Type B pancreatic cell (in vitro differentiated cells): ENCODE results near the gene HOXA4. TPM values are rescaled to one million over a fixed set of nuclear protein-coding genes. Genes with fewer than 3 reads are reported as not detected.

Experiments
- DNase-seq: peaks from one replicate; pipeline ENCODE4 v3.0.0; 2021; ENCODE audit warnings: mixed read lengths; ENCODE audit not compliant: unreplicated experiment; ENCODE audit errors: extremely low spot score
- H3K27ac Mint-ChIP-seq: 2 replicates; pipeline ENCODE4 v1.8.0; 2021; ENCODE audit warnings: mild to moderate bottlenecking, mixed read lengths
- H3K27me3 Mint-ChIP-seq: 2 replicates; pipeline ENCODE4 v1.8.0; 2021; ENCODE audit warnings: mixed read lengths
- H3K36me3 Mint-ChIP-seq: 2 replicates; pipeline ENCODE4 v1.8.0; 2021; ENCODE audit warnings: mixed read lengths
- H3K4me1 Mint-ChIP-seq: one replicate; pipeline ENCODE4 v1.8.0; 2021; ENCODE audit warnings: mixed read lengths; ENCODE audit not compliant: unreplicated experiment
- H3K4me3 Mint-ChIP-seq: 2 replicates; pipeline ENCODE4 v1.8.0; 2021; ENCODE audit warnings: mild to moderate bottlenecking, mixed read lengths
- H3K9me3 Mint-ChIP-seq: 2 replicates; pipeline ENCODE4 v1.8.0; 2021; ENCODE audit warnings: mixed read lengths
- CTCF ChIP-seq: fragments of 200-600 bp; sonication (generic); conservative IDR thresholded peaks from 2 replicates; pipeline ENCODE4 v1.5.0; 2021; ENCODE audit warnings: antibody characterized with exemption, mild to moderate bottlenecking
- total RNA-seq: library from RNA; stranded (reverse); gene quantifications from 2 replicates; pipeline ENCODE4 v1.2.1, GENCODE V29; 2021; ENCODE audit warnings: low replicate concordance

HOXA4 gene
- total RNA-seq, 1 donor from 2014 or later, result 28.5 TPM

GRCh38 chr7:27149842-27150567 is 19.4 kb upstream of the HOXA4 start:
- no peak for TF ChIP-seq CTCF
- no peaks in the 10 kb centered on the region for H3K9me3 Mint-ChIP-seq
- peaks cover 84% of the 10 kb centered on the region for H3K27me3 Mint-ChIP-seq
- peak overlapping the region; percentile 91 for H3K4me3 Mint-ChIP-seq
- H3K36me3 Mint-ChIP-seq, result peaks cover 18% of the 10 kb centered on the region
- no peak for DNase-seq
- H3K4me1 Mint-ChIP-seq, result peaks cover 30% of the 10 kb centered on the region
- H3K27ac Mint-ChIP-seq, result peak overlapping the region; percentile 65

- H3K27ac Mint-ChIP-seq, result peak overlapping the region; percentile 88
- no peak for DNase-seq
- no peak for TF ChIP-seq CTCF
- no peaks in the 10 kb centered on the region for H3K9me3 Mint-ChIP-seq
- H3K4me1 Mint-ChIP-seq, result peaks cover 31% of the 10 kb centered on the region
- peaks cover 15% of the 10 kb centered on the region for H3K36me3 Mint-ChIP-seq
- H3K4me3 Mint-ChIP-seq, result peak overlapping the region; percentile 91
- H3K27me3 Mint-ChIP-seq, result peaks cover 82% of the 10 kb centered on the region
Measured at GRCh38 chr7:27148756-27149641, 18.4 kb upstream of the HOXA4 start.

- Mint-ChIP-seq H3K36me3 (peaks cover 14% of the 10 kb centered on the region), H3K4me1 (peaks cover 34% of the 10 kb centered on the region), H3K9me3 (no peaks in the 10 kb centered on the region), H3K27me3 (peaks cover 80% of the 10 kb centered on the region), H3K4me3 (peak overlapping the region; percentile 91), H3K27ac (peak overlapping the region; percentile 88)
- no peak for TF ChIP-seq CTCF
- no peak for DNase-seq
Measured at GRCh38 chr7:27148031-27148755, 17.6 kb upstream of the HOXA4 start.

- Mint-ChIP-seq H3K4me1 (peaks cover 34% of the 10 kb centered on the region), H3K27me3 (peaks cover 78% of the 10 kb centered on the region), H3K4me3 (peak within 1 kb of the TSS; percentile 99), H3K9me3 (no peaks in the 10 kb centered on the region), H3K36me3 (peaks cover 17% of the 10 kb centered on the region), H3K27ac (peak within 1 kb of the TSS; percentile 88)
- DNase-seq, result peak; percentile 76
- no peak for TF ChIP-seq CTCF
Measured at GRCh38 chr7:27147199-27148030, 16.9 kb upstream of the HOXA4 start, which contains the start of gene HOXA6. TSS of gene HOXA6 (minus strand) at chr7:27147774. CDS start at chr7:27147749, 25 bp downstream.
